BJ (cell line): ENCODE measurements around the gene COA5. TPM values are rescaled to one million over a fixed set of nuclear protein-coding genes. Genes with fewer than 3 reads are reported as not detected.
"Not testable (repeated sequence)": the region's sequence is repeated elsewhere in the genome, so short reads cannot be mapped to it uniquely, and the experiment has no call there.

ENCODE experiments used
- CTCF ChIA-PET: fragments of 350-600 bp; formaldehyde crosslinking; extraction: SDS; loops from one replicate; lab custom pipeline; 2021; ENCODE audit warnings: antibody characterized with exemption, inconsistent platforms; lab: Yijun Ruan, JAX
- POLR2A ChIA-PET: fragments of 300-600 bp; sonication (Branson Sonifier 250); formaldehyde crosslinking; extraction: SDS; loops from one replicate; lab custom pipeline; 2021; ENCODE audit warnings: antibody characterized with exemption; lab: Charles Lee
- DNase-seq: peaks from one replicate; pipeline ENCODE4 v3.0.0-alpha.2; 2011; ENCODE audit warnings: low read depth
- H3K27me3 ChIP-seq: 2 replicates; pipeline ENCODE4 v1.6.0; 2011; ENCODE audit warnings: low read length; ENCODE audit not compliant: control insufficient read depth, insufficient read depth
- H3K36me3 ChIP-seq: 2 replicates; pipeline ENCODE4 v1.5.1; 2011; ENCODE audit warnings: low read length; ENCODE audit not compliant: control insufficient read depth, insufficient read depth
- H3K4me3 ChIP-seq: 2 replicates; pipeline ENCODE4 v1.5.1; 2011; ENCODE audit warnings: low read depth, mild to moderate bottlenecking, control low read depth, low read length
- polyA plus RNA-seq: library from polyadenylated mRNA; depleted of rRNA; stranded (reverse); fragments of >200 nt; gene quantifications from 2 replicates; pipeline ENCODE4 v1.2.3, GENCODE V29; 2011
- TF ChIP-seq, protein P1 (sequence below): IDR thresholded peaks from 2 replicates; pipeline ENCODE4 v1.5.1; 2011; ENCODE audit warnings: low read depth, mild to moderate bottlenecking, control low read depth, inconsistent platforms, low read length, moderate library complexity; ENCODE audit not compliant: insufficient read depth

The COA5 gene
- polyA plus RNA-seq, 1 experiment = 23.0 TPM

DNA sequence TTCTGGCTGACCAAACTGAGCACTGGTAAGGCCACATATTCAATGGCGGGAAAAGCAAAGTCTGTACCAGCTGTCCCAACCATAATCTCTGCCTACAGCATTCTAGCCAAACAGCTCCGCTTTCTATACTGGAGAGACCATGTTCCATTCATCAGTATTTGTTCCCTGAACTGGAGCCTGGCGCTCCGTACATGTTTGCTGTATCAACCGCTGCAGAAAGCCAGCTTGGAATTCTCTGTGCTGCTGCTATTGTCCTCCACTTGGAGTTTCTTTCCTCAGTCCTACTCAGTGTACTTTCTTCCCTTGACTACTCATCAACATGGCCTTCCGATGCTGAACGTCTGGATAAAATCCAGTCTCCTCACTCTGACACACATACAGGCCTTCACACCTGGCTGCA lies 1.9 kb downstream of the COA5 start:
- DNase-seq = no peak
- no peaks in the 10 kb centered on the region for H3K27me3 ChIP-seq
- ChIA-PET CTCF (no interaction called here), POLR2A (no interaction called here)
- H3K36me3 ChIP-seq = peaks cover 8% of the 10 kb centered on the region
- TF ChIP-seq, protein P1, sequence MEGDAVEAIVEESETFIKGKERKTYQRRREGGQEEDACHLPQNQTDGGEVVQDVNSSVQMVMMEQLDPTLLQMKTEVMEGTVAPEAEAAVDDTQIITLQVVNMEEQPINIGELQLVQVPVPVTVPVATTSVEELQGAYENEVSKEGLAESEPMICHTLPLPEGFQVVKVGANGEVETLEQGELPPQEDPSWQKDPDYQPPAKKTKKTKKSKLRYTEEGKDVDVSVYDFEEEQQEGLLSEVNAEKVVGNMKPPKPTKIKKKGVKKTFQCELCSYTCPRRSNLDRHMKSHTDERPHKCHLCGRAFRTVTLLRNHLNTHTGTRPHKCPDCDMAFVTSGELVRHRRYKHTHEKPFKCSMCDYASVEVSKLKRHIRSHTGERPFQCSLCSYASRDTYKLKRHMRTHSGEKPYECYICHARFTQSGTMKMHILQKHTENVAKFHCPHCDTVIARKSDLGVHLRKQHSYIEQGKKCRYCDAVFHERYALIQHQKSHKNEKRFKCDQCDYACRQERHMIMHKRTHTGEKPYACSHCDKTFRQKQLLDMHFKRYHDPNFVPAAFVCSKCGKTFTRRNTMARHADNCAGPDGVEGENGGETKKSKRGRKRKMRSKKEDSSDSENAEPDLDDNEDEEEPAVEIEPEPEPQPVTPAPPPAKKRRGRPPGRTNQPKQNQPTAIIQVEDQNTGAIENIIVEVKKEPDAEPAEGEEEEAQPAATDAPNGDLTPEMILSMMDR = no peak
- no peak overlapping the region for H3K4me3 ChIP-seq

DNA sequence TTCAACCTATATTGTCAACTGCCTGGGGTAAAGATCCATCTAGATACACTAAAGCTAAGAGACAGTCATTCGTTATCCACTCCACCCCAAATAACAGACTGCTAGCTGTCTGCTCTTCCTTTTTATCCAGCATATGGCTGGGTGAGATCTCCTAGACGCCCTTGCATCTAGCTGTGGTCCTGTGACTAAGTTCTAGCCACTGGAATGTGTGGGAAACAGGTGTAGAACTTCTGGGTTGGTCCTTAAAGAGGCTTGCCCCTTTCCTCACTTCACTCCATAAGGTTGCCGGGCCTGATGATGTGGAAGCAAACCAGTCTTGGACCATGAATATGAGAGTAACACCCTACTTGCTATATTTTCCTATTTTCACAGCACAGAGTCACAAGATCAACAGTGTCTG lies 3.2 kb downstream of the COA5 start:
- TF ChIP-seq, protein P1 = no peak
- CTCF ChIA-PET = interaction anchor here (1.1 to 1.3 kb wide), 2 partner anchors 44 to 192 kb away, joined by 3 to 4 read pairs; no protein-coding TSS in a partner anchor
- Histone ChIP-seq H3K27me3 (no peaks in the 10 kb centered on the region), H3K36me3 (peaks cover 6% of the 10 kb centered on the region), H3K4me3 (no peak overlapping the region)
- DNase-seq = no peak
- POLR2A ChIA-PET = no interaction called here

DNA sequence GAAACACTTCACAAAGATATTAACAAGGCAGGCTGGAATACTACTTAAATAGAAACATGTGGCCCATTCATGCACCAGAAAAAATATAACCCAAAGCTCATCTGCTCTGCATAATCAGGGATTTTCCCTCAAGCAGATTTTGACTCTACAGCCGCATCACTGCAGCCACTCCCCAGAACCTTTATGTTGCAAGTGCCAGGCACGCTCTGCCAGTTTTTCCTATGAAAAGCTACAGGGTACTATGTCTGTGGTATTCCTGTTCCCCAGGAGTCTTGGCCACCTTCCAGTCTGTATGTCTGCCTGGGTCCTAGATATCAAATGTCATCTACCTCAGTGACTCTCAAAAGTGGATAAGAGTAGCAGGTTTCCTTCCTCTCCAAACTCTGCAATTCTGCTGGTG lies 3.8 kb downstream of the COA5 start:
- no peak overlapping the region for H3K4me3 ChIP-seq
- H3K36me3 ChIP-seq = peaks cover 6% of the 10 kb centered on the region
- H3K27me3 ChIP-seq = no peaks in the 10 kb centered on the region
- ChIA-PET CTCF (interaction anchor here (1.1 to 1.3 kb wide), 2 partner anchors 45 to 192 kb away, joined by 3 to 4 read pairs; no protein-coding TSS in a partner anchor), POLR2A (no interaction called here)
- DNase-seq = no peak
- TF ChIP-seq, protein P1 = no peak

DNA sequence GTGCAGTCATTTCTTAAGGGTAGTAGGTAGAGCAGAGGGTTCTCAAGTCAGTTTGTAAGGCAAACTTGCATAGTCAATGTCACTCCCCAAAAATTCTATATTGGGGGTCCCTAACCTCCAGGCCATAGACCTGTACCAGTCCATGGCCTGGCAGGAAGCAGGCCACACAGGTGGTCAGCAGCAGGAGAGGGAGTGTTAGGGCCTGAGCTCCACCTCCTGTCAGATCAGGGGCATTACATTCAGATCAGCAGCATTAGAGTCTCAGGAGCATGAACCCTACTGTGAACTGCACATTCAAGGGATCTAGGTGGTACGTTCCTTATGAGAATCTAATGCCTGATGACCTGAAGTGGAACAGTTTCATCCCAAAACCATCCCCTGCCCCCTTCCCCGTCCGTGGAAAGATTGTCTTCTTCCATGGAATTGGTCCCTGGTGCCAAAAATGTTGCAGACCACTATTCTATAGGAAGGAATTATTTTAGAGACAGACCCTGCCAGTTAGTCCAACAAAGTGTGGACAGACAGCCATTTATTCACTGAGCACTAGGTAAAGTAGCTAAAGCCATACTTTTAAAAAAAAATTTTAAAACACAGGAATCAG lies 6.7 kb downstream of the COA5 start:
- DNase-seq = no peak
- H3K4me3 ChIP-seq = no peak overlapping the region
- no peaks in the 10 kb centered on the region for H3K27me3 ChIP-seq
- TF ChIP-seq, protein P1 = peak; percentile 69
- ChIA-PET POLR2A (no interaction called here), CTCF (interaction anchor here (0.9 to 1.5 kb wide), 4 partner anchors 32 to 86 kb away, joined by 3 to 4 read pairs (median 3); no protein-coding TSS in a partner anchor)
- H3K36me3 ChIP-seq = peaks cover 6% of the 10 kb centered on the region

DNA sequence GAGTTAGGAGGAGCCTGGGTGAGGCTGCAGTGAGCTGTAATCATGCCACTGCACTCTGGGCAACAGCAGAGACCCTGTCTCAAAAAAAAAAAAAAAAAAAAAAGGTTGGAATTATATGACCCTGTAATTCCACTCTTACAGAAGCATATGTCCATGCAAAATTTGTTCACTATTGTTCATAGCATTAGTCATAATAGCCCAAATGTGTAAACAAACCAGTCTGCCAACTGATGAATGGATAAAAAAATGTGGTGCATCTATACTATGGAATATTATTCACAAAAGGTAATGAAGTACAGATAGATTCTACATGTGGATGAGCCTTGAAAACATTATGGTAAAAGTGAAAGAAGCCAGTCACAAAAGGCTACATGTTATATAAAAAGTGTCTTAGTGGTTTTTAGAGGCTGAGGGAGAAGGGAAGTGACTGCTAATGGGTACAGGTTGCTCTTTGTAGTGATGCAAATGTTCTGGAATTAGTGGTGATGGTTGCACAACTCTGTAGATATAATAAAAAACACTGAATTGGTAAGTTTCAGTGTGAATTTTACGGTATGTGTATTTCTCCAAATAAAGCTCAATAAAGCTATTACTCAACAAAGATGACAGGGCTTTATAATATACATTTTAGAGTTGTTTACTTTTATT lies 9.4 kb downstream of the COA5 start:
- no peak for DNase-seq
- CTCF ChIA-PET = interaction anchor here (1.5 kb wide), 1 partner anchor 186 kb away, joined by 6 read pairs; no protein-coding TSS in a partner anchor
- Histone ChIP-seq H3K27me3 (no peaks in the 10 kb centered on the region), H3K4me3 (no peak overlapping the region), H3K36me3 (peaks cover 6% of the 10 kb centered on the region)
- TF ChIP-seq, protein P1 = no peak
- POLR2A ChIA-PET = no interaction called here

DNA sequence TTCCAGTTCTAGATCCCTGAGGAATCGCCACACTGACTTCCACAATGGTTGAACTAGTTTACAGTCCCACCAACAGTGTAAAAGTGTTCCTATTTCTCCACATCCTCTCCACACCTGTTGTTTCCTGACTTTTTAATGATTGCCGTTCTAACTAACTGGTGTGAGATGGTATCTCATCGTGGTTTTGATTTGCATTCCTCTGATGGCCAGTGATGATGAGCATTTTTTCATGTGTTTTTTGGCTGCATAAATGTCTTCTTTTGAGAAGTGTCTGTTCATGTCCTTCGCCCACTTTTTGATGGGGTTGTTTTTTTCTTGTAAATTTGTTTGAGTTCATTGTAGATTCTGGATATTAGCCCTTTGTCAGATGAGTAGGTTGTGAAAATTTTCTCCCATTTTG lies 13.6 kb downstream of the COA5 start:
- DNase-seq, H3K27me3 ChIP-seq, H3K36me3 ChIP-seq, POLR2A ChIA-PET, H3K4me3 ChIP-seq, CTCF ChIA-PET: not testable (repeated sequence)
